T-helper 2 cell (primary cell): Measurements from ENCODE around the gene COX4I1.
A peak's percentile ranks its signal among the peaks of the same experiment; 100 is the strongest.
"Not testable (repeated sequence)": the region's sequence is repeated elsewhere in the genome, so short reads cannot be mapped to it uniquely, and the experiment has no call there.

ENCODE experiments used
- DNase-seq, 5 experiments: peaks; one replicate each; pipeline versions ENCODE4 v3.0.0 to v3.0.0-alpha.2; 2012 to 2022

Gene COX4I1

GRCh38 chr16:85826686-85827247 lies 27.3 kb downstream of the COX4I1 start:
- DNase-seq = no peak

DNA sequence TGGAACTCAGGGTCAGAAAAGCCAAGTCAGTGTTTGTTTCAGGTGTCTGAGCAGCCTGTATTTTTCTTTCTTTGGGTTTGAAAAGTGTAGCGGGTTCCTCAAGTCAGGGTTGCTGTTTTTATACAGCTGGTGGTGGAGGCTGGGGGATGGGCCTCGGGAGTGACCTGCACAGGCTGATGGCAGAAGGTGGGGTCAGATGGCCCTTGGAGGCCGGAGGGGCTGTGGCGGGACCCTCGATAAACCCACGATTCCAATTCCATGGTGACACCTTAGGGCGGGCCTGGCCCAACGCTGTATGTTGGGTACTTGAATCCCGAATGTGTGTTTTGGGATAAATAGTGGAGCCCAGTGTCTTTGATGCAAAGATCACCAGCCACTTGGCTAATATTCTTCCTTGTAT lies 28.7 kb downstream of the COX4I1 start:
- DNase-seq = no peak

- DNase-seq = peak in 1 of 5 experiments; percentile 37
These were observed 29.8 kb downstream of the COX4I1 start for GRCh38 chr16:85829171-85829719.

- DNase-seq = no peak
These were observed 30.4 kb downstream of the COX4I1 start for GRCh38 chr16:85829751-85830445.

- DNase-seq = no peak
These were observed 31.3 kb downstream of the COX4I1 start for GRCh38 chr16:85830821-85831220.

DNA sequence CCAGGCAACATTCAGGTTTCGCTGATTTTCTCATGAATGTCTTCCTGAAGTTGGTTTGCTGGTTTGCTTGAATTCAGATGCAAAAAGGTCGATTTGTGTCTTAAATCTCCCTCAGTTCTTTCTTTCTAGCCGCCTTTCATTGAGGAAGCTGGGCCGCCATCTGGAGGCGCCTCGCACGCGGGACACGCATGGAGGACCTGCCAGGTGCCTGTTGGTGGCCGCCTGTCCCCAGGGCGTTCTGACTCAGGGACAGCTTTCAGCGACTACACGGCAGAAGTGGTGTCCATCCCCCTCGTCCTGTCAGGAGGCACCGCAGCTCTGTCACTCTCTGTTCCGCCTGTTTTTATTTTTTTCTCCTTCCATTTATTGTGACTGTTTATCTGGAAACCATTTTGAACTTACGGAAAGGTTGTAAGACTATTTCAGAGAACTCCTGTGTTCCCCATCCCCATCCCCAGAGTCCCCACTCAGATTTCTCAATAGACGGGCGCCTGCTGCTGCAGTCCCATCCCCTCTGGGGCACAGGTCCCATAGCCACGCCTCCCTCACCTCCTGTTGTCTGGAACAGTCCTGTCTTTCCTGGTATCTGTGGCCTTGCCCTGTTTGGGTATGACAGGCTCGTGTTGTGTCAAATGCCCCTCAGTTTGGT lies 33.2 kb downstream of the COX4I1 start:
- no peak for DNase-seq

- DNase-seq = no peak
These were observed 33.9 kb downstream of the COX4I1 start for GRCh38 chr16:85833219-85833920.

DNA sequence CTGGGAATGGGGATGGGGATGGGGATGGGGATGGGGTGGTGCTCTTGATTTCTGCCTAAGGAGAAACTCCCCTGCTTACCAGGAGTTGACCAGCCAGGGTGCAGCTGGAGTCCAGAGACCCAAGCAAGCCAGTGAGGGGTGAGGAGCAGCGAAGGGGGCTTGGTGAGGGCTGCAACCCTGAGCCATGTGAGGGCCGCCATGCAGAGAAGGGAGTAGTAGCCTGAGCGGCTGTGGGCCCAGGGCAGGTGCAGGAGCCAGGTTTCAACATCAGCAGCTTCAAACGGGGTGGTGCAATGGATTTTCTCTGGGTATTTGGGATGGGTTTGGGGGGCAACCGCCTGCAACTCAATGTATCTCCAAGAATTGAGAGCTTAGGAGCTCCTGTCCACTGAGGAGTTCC lies 35.2 kb downstream of the COX4I1 start:
- no peak for DNase-seq

DNA sequence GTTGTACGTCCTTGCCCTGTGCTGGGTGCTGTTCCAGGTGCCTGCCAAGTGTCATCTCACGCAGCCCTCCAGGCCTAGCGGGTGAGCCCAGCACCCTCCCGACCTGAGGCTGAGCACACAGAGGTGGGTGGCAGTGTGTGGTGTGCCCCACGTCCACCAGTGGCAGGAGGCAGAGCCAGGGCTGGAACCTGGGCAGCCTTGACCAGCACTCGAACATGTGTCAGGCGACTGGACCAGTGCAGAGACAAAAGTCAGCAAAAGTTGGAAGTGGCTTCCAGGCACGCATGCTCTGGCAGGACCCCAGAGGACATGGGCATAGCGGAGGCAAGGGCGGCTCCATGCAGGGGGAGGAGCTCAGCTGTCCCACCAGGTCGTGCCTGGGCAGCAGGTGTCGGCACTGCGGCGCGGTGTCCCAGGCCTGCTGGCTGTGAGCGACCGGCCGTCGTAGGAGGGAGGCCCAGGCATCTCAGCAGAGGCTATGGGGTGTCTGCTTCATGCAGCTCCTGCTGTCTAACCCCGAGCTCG lies 35.8 kb downstream of the COX4I1 start:
- DNase-seq = no peak

- DNase-seq = no peak
These were observed 36.6 kb downstream of the COX4I1 start for GRCh38 chr16:85835956-85836705.

GRCh38 chr16:85836706-85837582 lies 37.4 kb downstream of the COX4I1 start:
- DNase-seq = no peak

DNA sequence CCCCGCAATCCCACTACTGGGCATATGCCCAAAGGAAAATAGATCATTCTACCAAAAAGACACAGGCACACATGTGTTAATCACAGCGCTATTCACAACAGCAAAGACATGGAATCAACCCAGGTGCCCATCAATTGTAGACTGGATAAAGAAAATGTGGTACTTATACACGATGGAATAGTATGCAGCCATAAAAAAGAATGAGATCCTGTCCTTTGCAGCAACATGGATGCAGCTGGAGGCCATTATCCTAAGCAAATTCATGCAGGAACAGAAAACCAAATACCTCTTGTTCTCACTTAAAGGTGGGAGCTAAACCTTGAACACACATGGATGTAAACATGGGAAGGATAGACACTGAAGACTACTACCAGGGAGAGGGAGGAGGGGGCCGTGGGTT lies 38.2 kb downstream of the COX4I1 start:
- not testable (repeated sequence) for DNase-seq

GRCh38 chr16:85838381-85838780 lies 38.9 kb downstream of the COX4I1 start:
- DNase-seq = no peak

DNA sequence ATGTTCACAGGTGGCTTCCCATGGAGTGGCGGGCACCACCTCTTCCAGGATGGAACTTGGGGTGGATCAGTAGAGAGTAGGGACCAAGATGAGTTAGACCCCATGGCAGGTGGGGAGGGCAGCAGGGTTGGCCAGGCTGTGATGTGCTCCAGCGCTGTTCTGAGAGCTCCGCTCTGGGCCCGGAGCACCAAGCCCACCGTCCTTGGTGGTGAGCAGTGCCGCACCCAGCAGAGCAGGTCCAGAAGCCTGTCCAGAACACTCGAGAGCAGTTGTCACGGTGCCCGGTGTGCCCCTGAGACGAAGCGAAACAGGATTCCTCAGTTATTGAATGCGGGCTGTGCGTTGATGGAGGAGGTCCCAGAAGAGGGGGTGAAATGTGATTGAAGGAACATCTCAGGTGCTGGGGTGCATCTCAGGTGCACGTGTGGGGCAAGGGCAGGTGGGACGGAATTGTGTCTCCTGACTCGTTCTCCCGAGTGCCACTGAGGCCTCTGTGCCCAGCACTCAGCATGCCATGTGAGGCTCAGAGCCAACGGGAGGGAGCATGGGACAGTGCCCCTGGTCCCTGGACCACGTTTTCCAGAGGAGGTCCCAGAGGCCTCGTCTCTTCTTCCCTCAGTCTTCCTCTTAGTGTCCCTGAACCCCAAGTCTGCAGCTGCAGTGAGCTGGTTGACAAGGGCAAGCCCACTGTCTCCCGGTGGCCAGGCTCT lies 39.5 kb downstream of the COX4I1 start:
- no peak for DNase-seq

DNA sequence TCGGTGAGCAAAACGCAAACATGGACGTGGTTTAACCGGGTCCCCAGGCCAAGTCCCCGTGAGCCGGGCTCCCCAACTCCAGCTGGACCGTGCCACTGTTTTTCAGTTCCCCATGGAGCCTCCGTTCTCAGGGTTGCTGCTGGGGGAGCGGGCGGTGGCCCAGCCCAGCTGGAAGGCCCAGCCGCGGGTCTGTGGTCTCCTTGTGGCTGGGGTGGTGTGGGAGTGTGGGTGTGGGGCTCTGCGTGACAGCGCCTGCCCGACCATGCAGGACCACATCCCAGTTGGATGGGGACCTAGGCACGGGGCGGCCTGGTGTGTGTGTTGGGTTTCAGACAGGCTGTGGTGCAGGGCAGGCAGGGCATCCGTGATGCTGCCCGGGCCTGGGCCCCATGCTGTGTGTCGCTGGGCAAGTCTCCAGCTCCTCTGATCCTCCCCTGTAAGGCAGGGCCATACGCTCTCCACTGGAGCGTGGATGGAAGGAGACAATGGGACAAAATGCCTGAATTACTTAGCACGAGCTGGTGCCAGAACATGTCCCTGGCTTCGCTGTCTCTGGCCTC lies 40.3 kb downstream of the COX4I1 start:
- no peak for DNase-seq

DNA sequence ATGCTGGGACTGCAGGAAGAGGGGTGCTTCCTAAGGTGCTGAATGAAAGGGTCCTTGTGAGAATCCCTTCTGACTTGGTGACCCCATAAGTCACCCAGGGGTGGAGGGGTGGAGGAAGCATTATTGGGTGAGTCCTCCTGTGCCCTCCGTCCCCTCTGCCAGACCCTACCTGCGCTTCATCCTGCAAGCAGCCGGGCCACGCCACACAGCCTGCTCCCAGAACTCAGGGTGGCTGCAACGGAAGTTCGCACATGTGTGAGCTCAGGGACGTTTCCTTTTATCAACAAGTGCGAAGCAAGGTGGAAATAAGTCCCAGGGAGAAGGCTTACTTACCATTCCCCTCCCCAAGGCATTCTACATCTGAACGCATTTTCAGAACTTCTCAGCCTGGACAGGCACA lies 40.9 kb downstream of the COX4I1 start:
- no peak for DNase-seq

DNA sequence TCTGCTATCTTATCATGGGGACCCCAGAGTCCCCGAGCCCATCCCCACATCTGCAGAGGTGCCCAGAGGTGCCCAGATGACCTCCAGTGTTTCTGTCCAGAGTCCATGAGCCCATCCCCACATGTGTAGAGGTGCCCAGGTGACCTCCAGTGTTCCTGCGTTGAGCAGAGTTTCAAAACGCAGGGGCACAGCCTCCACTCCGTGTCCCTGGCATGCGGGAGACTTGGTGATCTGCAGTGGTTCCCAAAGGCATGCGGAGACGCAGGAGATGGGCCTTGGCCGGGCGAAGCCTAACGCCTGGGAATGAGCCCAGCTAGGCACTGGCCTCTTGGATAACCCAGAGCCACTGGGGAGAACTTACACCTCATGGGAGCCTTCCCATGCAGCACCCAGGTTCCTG lies 41.3 kb downstream of the COX4I1 start:
- no peak for DNase-seq

DNA sequence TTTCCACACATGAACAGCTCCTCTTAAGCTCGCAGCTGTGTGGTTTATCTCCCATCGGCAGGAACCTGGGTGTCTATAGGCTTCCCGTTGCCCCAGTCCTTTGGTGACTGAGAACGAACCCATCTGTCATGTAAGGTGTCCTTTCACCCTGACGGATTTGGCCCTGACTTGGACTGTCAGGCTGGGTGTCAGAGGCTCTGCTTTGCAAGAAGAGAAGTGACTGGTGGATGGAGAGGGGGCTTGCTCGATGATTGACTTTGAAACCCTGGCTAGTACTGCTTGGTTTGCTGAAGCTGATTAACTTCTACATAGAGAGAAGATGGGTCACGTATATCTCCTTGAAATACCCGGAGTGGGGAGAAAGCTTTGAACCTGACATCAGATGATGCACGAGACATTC lies 42.9 kb downstream of the COX4I1 start:
- no peak for DNase-seq

GRCh38 chr16:85842848-85843247 lies 43.4 kb downstream of the COX4I1 start:
- DNase-seq = no peak

DNA sequence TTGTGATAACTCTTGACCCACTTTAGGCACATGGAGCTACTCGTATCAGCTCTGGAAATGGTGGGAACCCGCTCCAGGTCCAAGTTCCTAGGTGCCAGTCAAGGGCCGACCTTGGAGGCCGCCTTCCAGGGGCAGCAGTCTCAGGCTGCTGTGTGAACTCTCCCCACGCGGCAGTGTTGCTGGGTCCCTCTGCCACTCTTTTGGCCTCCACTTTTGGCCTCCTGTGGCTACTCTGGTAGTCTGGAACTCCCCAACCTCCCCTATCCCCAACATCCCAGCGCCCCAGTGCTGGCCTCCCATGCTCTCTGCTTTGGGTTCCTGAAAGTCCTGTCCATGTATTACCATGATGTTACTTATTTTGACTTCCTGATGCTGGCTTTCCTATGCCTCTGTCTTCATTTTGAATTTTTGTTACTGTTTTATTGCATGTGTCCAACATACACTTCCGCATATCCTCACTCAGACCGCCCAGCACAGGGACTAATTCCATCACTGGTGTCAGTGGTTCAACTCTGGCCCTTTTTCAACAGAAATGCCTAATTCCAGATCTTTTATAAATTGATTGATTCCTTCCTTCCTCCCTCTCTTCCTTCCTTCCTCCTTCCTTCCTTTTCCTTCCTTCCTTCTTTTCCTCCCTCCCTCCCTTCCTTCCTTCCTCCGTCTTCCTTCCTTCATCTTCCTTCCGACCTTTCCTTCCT lies 44.1 kb downstream of the COX4I1 start:
- no peak for DNase-seq
